Esophagus muscularis mucosa (tissue), 4 donors: ENCODE data around the gene FAM83B.

ENCODE experiments used
- CTCF ChIP-seq, 3 experiments: fragments of 200-600 bp in 2 of 3; fragments of 450-650 bp in 1 of 3; sonication (generic) in 2 of 3; IDR thresholded peaks; one replicate each; pipeline ENCODE4 v1.5.1; 2017 to 2019; ENCODE audit warnings: antibody characterized with exemption in 3 of 3, mild to moderate bottlenecking in 2 of 3, moderate library complexity in 1 of 3
- EP300 ChIP-seq: sonication (generic); formaldehyde crosslinking; IDR thresholded peaks from one replicate; pipeline ENCODE4 v1.6.1; 2017; ENCODE audit warnings: antibody characterized with exemption
- POLR2A ChIP-seq: fragments of 450-650 bp; IDR thresholded peaks from one replicate; pipeline ENCODE4 v1.6.1; 2017; ENCODE audit warnings: antibody characterized with exemption, moderate library complexity, mild to moderate bottlenecking, low read depth
- POLR2AphosphoS5 ChIP-seq, 2 donors: sonication (generic); formaldehyde crosslinking; IDR thresholded peaks; one replicate each; pipeline ENCODE4 v1.6.1; 2017; ENCODE audit warnings: antibody characterized with exemption in 2 of 2

- TF ChIP-seq POLR2A (no peak), EP300 (no peak), CTCF (IDR thresholded peaks at IDR 0.05) (no peak), POLR2AphosphoS5 (IDR thresholded peaks at IDR 0.05) (no peak)
Observed at GRCh38 chr6:54846857-54847674, 495 bp downstream of the FAM83B start.
